GM21515 (cell line): ENCODE data around the gene RPUSD4.

Source experiments
- ATAC-seq: cut with Tn5 transposase; IDR thresholded peaks from one replicate; pipeline ENCODE4 v1.9.1; 2021; ENCODE audit not compliant: unreplicated experiment

RPUSD4 gene

DNA sequence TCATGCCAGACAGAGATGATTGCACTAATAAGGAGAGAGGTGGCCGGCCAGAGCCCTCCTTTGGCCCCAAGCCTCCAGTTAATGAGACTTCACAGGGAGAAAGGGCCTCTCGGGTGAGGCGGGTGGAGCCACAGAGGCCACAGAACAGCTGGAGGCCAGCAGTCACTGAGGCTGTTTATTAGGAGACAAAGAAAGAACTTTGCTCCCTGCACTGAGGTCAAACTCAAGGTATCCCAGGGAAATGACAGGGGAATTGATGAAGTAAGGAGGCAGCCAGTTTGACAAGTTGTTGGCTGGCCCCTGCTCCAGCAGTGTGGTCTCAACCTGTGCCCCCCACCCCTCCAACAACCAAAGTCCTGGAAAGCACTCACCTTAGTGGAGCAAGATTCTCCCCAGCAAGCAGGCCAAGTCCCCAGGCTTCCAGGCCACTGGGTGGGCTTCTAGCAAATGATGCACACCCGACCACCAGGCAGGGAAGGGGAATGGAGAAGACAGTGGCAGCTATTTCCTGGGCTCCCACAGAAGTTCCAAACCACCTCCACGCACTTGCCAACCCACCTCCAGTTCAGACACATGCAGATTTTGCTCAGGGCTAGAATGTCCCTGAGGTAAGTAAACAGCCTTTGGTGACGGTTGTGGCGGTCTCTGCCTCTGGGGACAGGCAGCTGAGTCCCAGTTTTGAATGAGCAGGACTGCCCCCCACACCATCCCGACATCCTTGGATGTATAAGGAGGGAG is 53.2 kb downstream of the RPUSD4 start:
- ATAC-seq = no peak

DNA sequence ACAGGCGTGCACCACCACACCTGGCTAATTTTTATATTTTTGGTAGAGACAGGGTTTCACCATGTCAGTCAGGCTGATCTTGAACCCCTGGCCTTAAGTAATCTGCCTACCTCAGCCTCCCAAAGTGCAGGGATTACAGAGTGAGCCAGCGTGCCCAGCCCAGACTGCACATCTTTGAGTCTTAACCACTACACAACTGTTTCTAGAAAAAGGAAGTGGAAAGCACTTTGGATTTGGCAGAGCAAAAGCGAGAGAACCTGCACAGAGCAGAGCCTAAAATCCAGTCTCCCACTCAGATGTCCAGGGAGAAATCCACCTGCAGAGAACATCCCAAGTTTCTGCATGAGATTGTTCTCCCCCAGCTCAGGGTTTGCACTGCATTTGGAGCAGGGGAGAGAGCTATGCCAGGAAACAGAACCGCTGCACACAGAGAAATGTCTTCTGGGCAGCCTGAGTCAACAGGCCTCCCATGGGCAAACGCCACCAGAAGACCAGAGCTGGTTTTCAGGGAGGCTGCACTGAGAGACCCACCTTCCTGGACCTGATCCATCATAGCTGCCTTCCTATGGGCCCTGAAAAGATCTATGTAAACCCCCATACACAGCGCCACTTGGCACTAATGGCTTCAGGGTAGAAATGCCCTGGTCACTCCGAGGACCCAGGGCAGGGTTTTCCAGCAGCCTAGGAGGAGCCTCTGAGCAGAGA is 54.0 kb downstream of the RPUSD4 start:
- no peak for ATAC-seq

DNA sequence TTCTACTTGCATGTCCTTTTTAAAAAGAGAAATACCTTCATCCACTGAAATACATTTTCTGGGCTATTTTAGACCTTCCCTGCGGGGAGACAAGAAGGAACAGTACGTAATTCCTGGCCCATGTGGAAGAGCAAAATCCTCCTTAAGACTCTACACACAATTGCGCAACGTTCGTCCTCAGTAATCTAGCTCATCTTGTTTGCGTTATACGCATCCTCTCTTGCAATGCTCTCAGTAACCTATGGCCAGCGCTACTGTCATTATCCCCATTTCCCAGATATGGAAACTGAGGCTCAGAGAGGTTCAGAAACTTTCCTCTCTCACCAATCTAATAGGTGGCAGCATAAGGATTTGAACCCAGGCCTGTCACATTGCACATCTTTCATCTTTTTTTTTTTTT is 54.6 kb downstream of the RPUSD4 start:
- ATAC-seq = no peak

DNA sequence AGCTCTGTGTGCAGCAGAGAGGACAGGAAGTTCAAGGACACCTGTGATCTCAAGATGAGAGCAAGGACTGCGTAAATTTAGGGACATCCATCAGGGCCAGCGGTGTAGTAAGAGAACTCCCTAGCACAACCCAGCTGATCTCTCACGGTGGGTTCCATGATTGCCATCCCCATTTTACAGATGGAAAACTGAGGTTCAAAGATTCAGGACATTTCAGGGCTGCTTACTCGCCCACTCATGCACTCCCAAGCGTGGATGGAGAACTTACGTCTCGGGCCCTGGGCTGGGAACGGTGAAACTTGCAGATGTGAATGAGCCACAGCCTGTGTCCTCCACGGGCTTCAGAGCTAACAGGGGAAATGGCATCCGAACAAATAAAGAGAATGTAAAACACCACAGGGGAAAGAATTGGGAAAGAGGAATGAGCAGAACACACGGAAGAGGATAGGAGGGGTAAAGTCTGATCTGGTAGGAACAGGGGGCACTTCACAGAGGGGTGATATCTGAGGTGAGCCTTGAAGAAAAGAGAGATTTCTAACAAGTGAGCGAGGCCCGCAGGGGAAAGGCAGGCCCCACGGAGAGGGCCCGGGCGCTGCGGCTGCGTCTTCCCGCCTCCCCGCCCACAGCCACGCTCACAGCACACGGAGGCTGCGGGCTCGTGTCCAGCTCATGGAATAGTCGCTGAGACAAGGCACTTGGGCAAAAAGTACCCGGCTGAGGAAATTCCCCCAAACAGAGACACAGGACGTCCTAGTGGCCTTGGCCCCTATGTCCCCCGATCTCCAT is 55.9 kb downstream of the RPUSD4 start:
- ATAC-seq = no peak

DNA sequence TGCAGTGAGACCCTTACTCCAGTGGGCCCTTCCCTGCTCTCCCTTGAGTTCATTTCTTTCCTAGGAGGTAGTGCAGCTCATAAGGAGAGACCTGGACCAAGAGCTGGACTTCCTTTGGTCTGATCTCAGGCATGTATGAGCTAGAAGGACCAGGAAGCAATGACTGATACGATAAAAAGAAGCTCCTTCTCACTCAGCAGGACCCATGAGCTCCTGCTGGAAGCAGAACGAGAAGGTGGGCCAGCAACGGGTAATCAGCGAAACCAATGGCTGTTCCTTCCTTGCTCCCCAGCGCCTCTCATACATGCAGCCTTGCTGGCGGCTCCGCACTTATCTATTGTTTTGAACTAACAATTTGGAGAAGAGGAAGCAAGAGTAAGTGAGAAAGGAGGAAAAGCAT is 56.8 kb downstream of the RPUSD4 start:
- no peak for ATAC-seq

DNA sequence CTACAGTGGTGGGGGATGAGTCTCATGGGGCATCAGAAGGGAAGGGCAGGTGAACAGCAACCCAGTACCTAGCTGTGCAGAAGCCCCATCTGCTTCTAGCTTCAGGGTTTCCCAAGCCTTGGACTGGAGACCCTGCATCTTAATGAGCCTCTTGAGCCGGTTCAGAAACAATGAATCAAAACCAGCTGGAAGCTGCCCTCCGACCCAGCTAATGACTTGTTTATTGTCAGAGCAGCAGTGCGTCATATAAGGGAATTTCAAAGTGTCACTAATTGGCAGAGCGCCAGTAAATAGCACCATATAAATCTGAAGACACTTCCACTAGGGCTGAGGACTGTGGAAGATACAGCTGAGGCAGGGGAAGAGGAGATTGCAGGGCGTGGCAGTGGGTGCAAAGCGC is 57.5 kb downstream of the RPUSD4 start:
- ATAC-seq = no peak

DNA sequence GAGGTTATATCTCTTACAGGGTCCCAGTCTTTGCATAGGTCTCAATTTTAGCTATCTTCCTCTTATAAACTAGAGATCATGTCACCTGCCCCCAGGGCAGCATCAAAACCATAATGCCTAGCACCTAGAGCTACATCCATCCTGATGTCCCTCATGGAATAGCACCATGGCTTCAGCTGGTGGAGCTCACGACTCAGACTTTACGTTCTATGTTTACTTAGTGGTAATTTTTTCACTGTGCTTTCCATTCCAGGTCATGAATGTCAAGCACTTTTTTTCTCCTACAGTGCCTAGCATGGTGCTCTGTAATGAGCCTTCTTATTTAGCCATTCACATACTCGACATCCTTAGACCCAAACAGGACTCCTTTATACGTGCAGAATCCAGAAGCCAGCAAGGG is 58.4 kb downstream of the RPUSD4 start:
- ATAC-seq = no peak

DNA sequence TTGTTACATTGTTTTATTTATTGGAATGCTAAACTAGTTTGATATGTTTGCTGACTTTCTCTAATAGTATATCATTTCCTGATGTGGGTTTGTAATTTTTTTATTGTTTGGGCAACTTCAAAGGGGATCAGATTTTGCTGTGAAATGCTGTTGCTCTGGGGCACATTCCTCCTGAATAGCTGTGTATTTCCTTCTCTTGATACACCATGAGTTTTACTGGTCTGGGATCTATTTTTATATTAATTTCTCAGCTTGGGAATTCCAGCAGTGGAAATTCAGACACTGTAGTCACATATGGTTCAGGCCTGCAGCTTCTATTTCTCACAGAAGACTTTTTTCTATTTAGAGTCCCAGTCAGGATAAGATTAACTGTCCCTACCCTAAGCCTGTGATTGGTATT is 58.9 kb downstream of the RPUSD4 start:
- no peak for ATAC-seq

DNA sequence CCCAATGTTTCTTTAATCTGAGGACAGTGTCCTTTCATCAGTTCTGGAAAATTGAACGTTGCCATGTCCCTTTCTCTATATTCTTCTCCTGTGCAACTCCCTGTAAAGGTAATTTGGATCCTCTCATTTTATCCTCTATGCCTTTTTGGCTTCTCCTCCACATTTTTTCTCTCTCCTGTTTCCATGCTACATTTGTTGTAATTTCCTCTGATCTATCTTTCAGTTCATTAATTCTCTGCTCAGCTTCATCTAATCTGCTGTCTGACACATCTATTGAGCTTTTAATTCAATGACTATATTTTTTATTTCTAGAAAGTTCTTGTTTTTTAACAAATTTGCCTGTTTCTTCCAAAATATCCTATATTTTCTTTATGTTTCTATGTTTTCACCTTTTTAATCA is 59.3 kb downstream of the RPUSD4 start:
- no peak for ATAC-seq
